Central memory CD8-positive, alpha-beta T cell (primary cell): ENCODE data around the gene MARCHF3.
"Not testable (repeated sequence)": the region's sequence is repeated elsewhere in the genome, so short reads cannot be mapped to it uniquely, and the experiment has no call there.

Experiments
- ATAC-seq: fragments of 150-1000 bp; cut with Tn5 transposase; replicated peaks from 2 replicates; pipeline ENCODE4 v1.10.0; 2022; ENCODE audit warnings: mild to moderate bottlenecking, moderate FRiP score, moderate number of reproducible peaks; ENCODE audit not compliant: poor library complexity, severe bottlenecking; ENCODE audit errors: extremely low read depth
- DNase-seq, 2 donors: peaks; one replicate each; pipeline ENCODE4 v3.0.0; 2021; ENCODE audit warnings: low spot score in 2 of 2
- H3K27ac Mint-ChIP-seq: one replicate; pipeline ENCODE4 v1.8.0; 2022; ENCODE audit warnings: low read depth, mild to moderate bottlenecking, moderate library complexity, mixed read lengths
- H3K27me3 Mint-ChIP-seq: one replicate; pipeline ENCODE4 v1.8.0; 2022; ENCODE audit warnings: mixed read lengths
- H3K36me3 Mint-ChIP-seq: one replicate; pipeline ENCODE4 v1.8.0; 2022; ENCODE audit warnings: mild to moderate bottlenecking, moderate library complexity, mixed read lengths; ENCODE audit not compliant: insufficient read depth
- H3K4me1 Mint-ChIP-seq: one replicate; pipeline ENCODE4 v1.8.0; 2022; ENCODE audit warnings: mixed read lengths
- H3K4me3 Mint-ChIP-seq: one replicate; pipeline ENCODE4 v1.8.0; 2022; ENCODE audit warnings: mild to moderate bottlenecking, moderate library complexity, mixed read lengths
- H3K9me3 Mint-ChIP-seq: one replicate; pipeline ENCODE4 v1.8.0; 2022; ENCODE audit warnings: mixed read lengths

MARCHF3 gene

GRCh38 chr5:126904407-126904806, 126.0 kb downstream of the MARCHF3 start:
- not testable (repeated sequence) for H3K9me3 Mint-ChIP-seq, H3K27me3 Mint-ChIP-seq, DNase-seq, H3K36me3 Mint-ChIP-seq, H3K4me1 Mint-ChIP-seq, H3K4me3 Mint-ChIP-seq, H3K27ac Mint-ChIP-seq, ATAC-seq

GRCh38 chr5:126900796-126901195, 129.6 kb downstream of the MARCHF3 start:
- Mint-ChIP-seq H3K36me3 (no peaks in the 10 kb centered on the region), H3K27ac (no peak overlapping the region), H3K27me3 (no peaks in the 10 kb centered on the region), H3K4me1 (no peaks in the 10 kb centered on the region), H3K9me3 (no peaks in the 10 kb centered on the region), H3K4me3 (no peak overlapping the region)
- no peak for ATAC-seq
- no peak for DNase-seq

- H3K4me1 Mint-ChIP-seq: no peaks in the 10 kb centered on the region
- H3K9me3 Mint-ChIP-seq: peaks cover 7% of the 10 kb centered on the region
- ATAC-seq (no peak), DNase-seq (no peak)
- H3K27me3 Mint-ChIP-seq: no peaks in the 10 kb centered on the region
- H3K27ac Mint-ChIP-seq: no peak overlapping the region
- no peak overlapping the region for H3K4me3 Mint-ChIP-seq
- H3K36me3 Mint-ChIP-seq: no peaks in the 10 kb centered on the region
These were observed 130.9 kb downstream of the MARCHF3 start for GRCh38 chr5:126899476-126899875.

GRCh38 chr5:126897851-126898630, 132.3 kb downstream of the MARCHF3 start:
- no peaks in the 10 kb centered on the region for H3K27me3 Mint-ChIP-seq
- H3K4me1 Mint-ChIP-seq: no peaks in the 10 kb centered on the region
- peaks cover 8% of the 10 kb centered on the region for H3K9me3 Mint-ChIP-seq
- H3K36me3 Mint-ChIP-seq: no peaks in the 10 kb centered on the region
- no peak overlapping the region for H3K4me3 Mint-ChIP-seq
- no peak overlapping the region for H3K27ac Mint-ChIP-seq
- no peak for DNase-seq
- ATAC-seq: no peak

GRCh38 chr5:126896170-126896702, 134.1 kb downstream of the MARCHF3 start:
- Mint-ChIP-seq H3K27me3 (no peaks in the 10 kb centered on the region), H3K36me3 (no peaks in the 10 kb centered on the region), H3K4me3 (no peak overlapping the region), H3K27ac (no peak overlapping the region), H3K9me3 (peaks cover 8% of the 10 kb centered on the region), H3K4me1 (no peaks in the 10 kb centered on the region)
- DNase-seq: no peak
- ATAC-seq: no peak

- not testable (repeated sequence) for H3K4me3 Mint-ChIP-seq, H3K27me3 Mint-ChIP-seq, ATAC-seq, H3K27ac Mint-ChIP-seq, H3K9me3 Mint-ChIP-seq, DNase-seq, H3K36me3 Mint-ChIP-seq, H3K4me1 Mint-ChIP-seq
These were observed 134.6 kb downstream of the MARCHF3 start for GRCh38 chr5:126895712-126896111.

- H3K27me3 Mint-ChIP-seq: not testable (repeated sequence)
These were observed 139.9 kb downstream of the MARCHF3 start for GRCh38 chr5:126890414-126890813.

GRCh38 chr5:126888175-126888574, 142.2 kb downstream of the MARCHF3 start:
- Mint-ChIP-seq H3K36me3 (no peaks in the 10 kb centered on the region), H3K27ac (no peak overlapping the region)
- ATAC-seq: no peak

More at GRCh38 chr5:126890414-126890813, 139.9 kb downstream of the MARCHF3 start:
- not testable (repeated sequence) for H3K27ac Mint-ChIP-seq, H3K4me1 Mint-ChIP-seq, DNase-seq, ATAC-seq, H3K4me3 Mint-ChIP-seq, H3K9me3 Mint-ChIP-seq, H3K36me3 Mint-ChIP-seq

GRCh38 chr5:126884269-126884819, 146.0 kb downstream of the MARCHF3 start:
- no peak for ATAC-seq
- Mint-ChIP-seq H3K4me1 (no peaks in the 10 kb centered on the region), H3K36me3 (no peaks in the 10 kb centered on the region), H3K27me3 (no peaks in the 10 kb centered on the region), H3K9me3 (no peaks in the 10 kb centered on the region), H3K4me3 (no peak overlapping the region), H3K27ac (no peak overlapping the region)
- no peak for DNase-seq

More at GRCh38 chr5:126888175-126888574, 142.2 kb downstream of the MARCHF3 start:
- H3K4me3 Mint-ChIP-seq: no peak overlapping the region
- no peaks in the 10 kb centered on the region for H3K4me1 Mint-ChIP-seq
- H3K27me3 Mint-ChIP-seq: no peaks in the 10 kb centered on the region
- no peak for DNase-seq
- no peaks in the 10 kb centered on the region for H3K9me3 Mint-ChIP-seq

- Mint-ChIP-seq H3K27ac (no peak overlapping the region), H3K4me3 (no peak overlapping the region), H3K27me3 (no peaks in the 10 kb centered on the region), H3K9me3 (no peaks in the 10 kb centered on the region), H3K36me3 (no peaks in the 10 kb centered on the region), H3K4me1 (no peaks in the 10 kb centered on the region)
- ATAC-seq: no peak
- DNase-seq: no peak
These were observed 146.7 kb downstream of the MARCHF3 start for GRCh38 chr5:126883564-126884245.

GRCh38 chr5:126881821-126882600, 148.3 kb downstream of the MARCHF3 start:
- no peaks in the 10 kb centered on the region for H3K27me3 Mint-ChIP-seq
- no peaks in the 10 kb centered on the region for H3K9me3 Mint-ChIP-seq
- H3K4me1 Mint-ChIP-seq: no peaks in the 10 kb centered on the region
- no peak overlapping the region for H3K27ac Mint-ChIP-seq
- ATAC-seq: no peak
- H3K36me3 Mint-ChIP-seq: no peaks in the 10 kb centered on the region
- no peak overlapping the region for H3K4me3 Mint-ChIP-seq
- DNase-seq: no peak

GRCh38 chr5:126878634-126879033, 151.7 kb downstream of the MARCHF3 start:
- Mint-ChIP-seq H3K9me3 (no peaks in the 10 kb centered on the region), H3K4me3 (no peak overlapping the region), H3K4me1 (no peaks in the 10 kb centered on the region), H3K27ac (no peak overlapping the region), H3K36me3 (no peaks in the 10 kb centered on the region), H3K27me3 (no peaks in the 10 kb centered on the region)
- DNase-seq (no peak), ATAC-seq (no peak)
